ENCODE results near the gene EIF3L. TPM values are rescaled to one million over a fixed set of nuclear protein-coding genes. Genes with fewer than 3 reads are reported as not detected.
A peak's percentile ranks its signal among the peaks of the same experiment; 100 is the strongest.

The EIF3L gene
- total RNA-seq, 1 donor from 2014 or later, result 338 TPM

DNA sequence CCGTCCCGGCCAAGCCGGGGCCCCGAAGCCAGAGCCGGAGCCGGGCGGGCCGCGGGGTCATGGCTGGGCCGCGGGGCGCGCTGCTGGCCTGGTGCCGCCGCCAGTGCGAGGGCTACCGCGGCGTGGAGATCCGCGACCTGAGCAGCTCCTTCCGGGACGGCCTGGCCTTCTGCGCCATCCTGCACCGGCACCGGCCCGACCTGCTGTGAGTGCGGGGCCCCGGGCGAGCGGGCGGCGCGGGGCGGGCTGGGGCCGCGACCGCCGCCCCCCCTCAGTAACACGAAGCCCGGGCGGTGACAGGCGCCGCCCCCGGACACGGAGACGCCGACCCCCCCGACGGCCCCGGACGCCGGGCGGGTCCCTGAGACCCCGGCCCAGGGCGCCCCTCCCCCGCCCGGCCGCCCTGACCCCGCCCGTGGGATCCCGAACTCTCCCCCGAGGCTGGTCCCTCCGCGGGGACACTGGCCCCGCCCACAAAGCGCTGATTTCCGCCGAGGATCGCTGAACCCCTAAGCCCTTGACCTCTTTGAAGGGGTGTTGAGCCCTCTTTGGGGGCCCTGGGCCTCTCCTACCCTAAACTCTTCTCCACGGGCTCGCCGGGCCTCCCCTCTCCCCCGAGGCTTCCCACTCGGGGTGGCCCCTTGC is 57.3 kb downstream of the EIF3L start:
- Histone ChIP-seq H3K27ac (peak overlapping the region; percentile 96), H3K27me3 (no peaks in the 10 kb centered on the region), H3K36me3 (no peaks in the 10 kb centered on the region), H3K4me3 (peak overlapping the region; percentile 71 to 80), H3K9me3 (no peaks in the 10 kb centered on the region), H3K4me1 (peaks cover 69% of the 10 kb centered on the region)
- DNase-seq (ENCODE audit: extremely low spot score in 2 of 2), result no peak
- TF ChIP-seq POLR2AphosphoS5 (IDR thresholded peaks at IDR 0.05; ENCODE audit: insufficient read depth in 1 of 2, low read depth in 1 of 2) (no peak), POLR2A (IDR thresholded peaks at IDR 0.05) (no peak)
- TF ChIP-seq, protein P1, sequence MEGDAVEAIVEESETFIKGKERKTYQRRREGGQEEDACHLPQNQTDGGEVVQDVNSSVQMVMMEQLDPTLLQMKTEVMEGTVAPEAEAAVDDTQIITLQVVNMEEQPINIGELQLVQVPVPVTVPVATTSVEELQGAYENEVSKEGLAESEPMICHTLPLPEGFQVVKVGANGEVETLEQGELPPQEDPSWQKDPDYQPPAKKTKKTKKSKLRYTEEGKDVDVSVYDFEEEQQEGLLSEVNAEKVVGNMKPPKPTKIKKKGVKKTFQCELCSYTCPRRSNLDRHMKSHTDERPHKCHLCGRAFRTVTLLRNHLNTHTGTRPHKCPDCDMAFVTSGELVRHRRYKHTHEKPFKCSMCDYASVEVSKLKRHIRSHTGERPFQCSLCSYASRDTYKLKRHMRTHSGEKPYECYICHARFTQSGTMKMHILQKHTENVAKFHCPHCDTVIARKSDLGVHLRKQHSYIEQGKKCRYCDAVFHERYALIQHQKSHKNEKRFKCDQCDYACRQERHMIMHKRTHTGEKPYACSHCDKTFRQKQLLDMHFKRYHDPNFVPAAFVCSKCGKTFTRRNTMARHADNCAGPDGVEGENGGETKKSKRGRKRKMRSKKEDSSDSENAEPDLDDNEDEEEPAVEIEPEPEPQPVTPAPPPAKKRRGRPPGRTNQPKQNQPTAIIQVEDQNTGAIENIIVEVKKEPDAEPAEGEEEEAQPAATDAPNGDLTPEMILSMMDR (IDR thresholded peaks at IDR 0.05), result no peak
- intact Hi-C loops (cut with DNase I), result no loop called here

DNA sequence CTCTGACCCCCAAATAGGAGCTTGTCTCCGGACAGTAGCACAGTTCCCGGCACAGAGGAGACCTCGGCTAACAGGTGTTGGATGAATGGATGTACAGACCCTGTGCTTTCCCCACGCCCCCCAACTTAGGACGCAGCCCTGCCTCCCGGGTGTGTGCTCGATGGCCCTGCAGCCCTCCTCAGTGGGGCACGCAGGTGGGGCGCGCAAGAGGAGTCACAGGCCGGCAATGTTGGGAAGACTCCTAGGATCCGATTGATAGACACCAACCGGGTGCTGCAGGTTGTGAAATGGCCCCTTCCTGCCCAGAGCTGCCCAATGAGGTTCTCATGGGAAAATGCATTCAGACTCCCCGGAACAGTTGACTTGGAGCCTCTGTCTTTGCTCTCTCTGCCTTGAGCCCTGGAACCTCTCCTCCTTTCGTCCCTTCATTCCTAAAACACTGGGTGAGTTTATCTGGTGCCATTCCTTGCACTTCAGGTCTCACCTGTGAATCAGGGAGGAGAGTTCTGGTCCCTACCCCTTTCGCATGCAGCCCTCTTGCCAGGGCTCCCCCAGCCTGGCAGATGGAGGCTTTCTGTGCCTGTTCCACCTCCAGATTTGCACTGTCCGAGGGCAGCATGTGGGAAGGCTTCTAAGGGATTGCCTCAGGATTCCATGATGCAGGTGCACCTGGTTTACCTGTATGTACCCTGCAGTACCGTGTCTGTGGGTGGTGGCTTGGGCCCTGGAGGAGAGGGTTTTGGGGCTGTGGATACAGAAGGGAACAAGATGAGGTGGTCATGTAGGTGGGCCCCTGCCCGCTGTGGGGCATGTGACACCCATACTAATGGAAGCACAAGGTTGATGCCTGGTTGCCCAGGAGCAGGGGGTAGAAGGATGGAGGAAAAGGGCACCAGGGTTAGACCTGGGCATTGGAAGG is 58.1 kb downstream of the EIF3L start:
- peak overlapping the region; percentile 96 for H3K27ac ChIP-seq
- peak overlapping the region; percentile 71 to 80 for H3K4me3 ChIP-seq
- peaks cover 70% of the 10 kb centered on the region for H3K4me1 ChIP-seq
- H3K9me3 ChIP-seq, result no peaks in the 10 kb centered on the region
- no peaks in the 10 kb centered on the region for H3K27me3 ChIP-seq
- H3K36me3 ChIP-seq, result peaks cover 0 to 8% of the 10 kb centered on the region in 2 donors
- no peak for DNase-seq (ENCODE audit: extremely low spot score in 2 of 2)
- TF ChIP-seq POLR2A (IDR thresholded peaks at IDR 0.05), result no peak
- TF ChIP-seq, protein P1 (IDR thresholded peaks at IDR 0.05), result no peak
- peak in 1 of 2 donors; percentile 39 for TF ChIP-seq POLR2AphosphoS5 (IDR thresholded peaks at IDR 0.05; ENCODE audit: insufficient read depth in 1 of 2, low read depth in 1 of 2)
- intact Hi-C loops (cut with DNase I), result no loop called here

DNA sequence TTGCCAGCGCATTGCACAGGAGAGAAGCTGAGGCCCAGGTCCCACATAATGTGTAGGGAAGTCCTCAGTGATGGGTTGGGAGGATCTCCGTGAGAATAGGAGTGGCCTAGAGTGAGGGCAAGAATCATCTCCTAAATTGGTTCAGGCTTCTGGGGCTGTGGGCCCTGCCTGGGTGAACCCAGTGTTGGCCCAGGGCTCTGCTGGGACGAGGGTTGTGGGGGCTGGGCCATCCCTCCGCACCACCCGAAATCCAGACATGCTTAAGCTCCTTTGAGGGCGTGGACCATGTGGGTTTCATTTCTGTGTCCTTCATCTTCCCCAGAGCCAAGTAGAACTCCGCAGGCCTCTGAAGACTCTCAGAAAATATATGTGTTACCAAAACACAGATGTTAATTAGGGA is 60.5 kb downstream of the EIF3L start:
- DNase-seq (ENCODE audit: extremely low spot score in 2 of 2), result no peak
- Histone ChIP-seq H3K9me3 (no peaks in the 10 kb centered on the region), H3K4me1 (peaks cover 66% of the 10 kb centered on the region), H3K27ac (peak overlapping the region; percentile 96), H3K4me3 (peak overlapping the region in 1 of 2 donors; percentile 8), H3K27me3 (no peaks in the 10 kb centered on the region), H3K36me3 (peaks cover 0 to 32% of the 10 kb centered on the region in 2 donors)
- intact Hi-C loops (cut with DNase I), result no loop called here
- no peak for TF ChIP-seq POLR2A (IDR thresholded peaks at IDR 0.05)
- TF ChIP-seq, protein P1 (IDR thresholded peaks at IDR 0.05), result no peak
- no peak for TF ChIP-seq POLR2AphosphoS5 (IDR thresholded peaks at IDR 0.05; ENCODE audit: insufficient read depth in 1 of 2, low read depth in 1 of 2)

DNA sequence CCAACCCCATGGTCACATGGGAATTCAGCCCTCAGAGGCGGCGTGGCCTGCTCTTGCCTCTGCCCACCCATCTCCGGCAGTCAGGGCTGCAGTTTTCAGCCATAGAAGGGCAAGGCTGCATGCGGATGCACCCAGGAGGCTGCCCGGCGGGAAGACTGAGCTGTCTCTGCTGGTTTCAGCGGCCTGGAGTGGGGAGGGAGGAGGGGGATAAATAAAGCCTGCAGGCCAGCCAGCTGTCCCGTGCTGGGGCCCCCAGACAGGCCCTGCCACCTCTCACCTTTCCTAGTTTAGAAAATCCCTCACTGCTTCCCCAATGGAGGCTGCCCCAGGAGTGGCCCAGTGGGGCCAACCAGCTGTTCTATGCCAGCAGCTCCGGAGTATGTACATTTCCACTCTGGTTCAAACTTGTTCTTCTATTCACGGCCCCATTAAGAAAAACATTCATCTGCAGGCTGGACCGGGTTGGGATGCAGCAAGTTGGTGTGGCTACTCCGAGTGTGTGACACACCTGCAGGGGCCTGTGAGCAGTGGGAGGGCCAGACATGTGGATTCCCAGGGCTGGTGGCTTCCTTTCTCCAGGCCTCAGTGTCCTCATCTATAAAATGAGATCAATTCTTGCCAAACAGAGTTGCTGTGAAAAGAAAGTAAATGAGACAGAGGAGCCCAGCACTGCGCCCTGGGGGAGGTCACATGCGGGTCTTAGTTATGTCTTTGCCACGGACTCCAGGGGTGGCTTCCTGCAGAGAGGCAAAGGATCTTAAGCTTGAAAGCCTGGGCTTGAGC is 61.9 kb downstream of the EIF3L start:
- H3K9me3 ChIP-seq, result no peaks in the 10 kb centered on the region
- TF ChIP-seq, protein P1 (IDR thresholded peaks at IDR 0.05), result no peak
- no peak for TF ChIP-seq POLR2A (IDR thresholded peaks at IDR 0.05)
- TF ChIP-seq POLR2AphosphoS5 (IDR thresholded peaks at IDR 0.05; ENCODE audit: insufficient read depth in 1 of 2, low read depth in 1 of 2), result peak in 1 of 2 donors; percentile 70
- H3K4me3 ChIP-seq, result peak overlapping the region; percentile 2 to 8
- intact Hi-C loops (cut with DNase I), result no loop called here
- peaks cover 0 to 44% of the 10 kb centered on the region in 2 donors for H3K36me3 ChIP-seq
- peak overlapping the region; percentile 96 for H3K27ac ChIP-seq
- no peaks in the 10 kb centered on the region for H3K27me3 ChIP-seq
- peaks cover 55% of the 10 kb centered on the region for H3K4me1 ChIP-seq
- DNase-seq (ENCODE audit: extremely low spot score in 2 of 2), result no peak
